Keratinocyte (primary cell): ENCODE results near the gene ARHGAP6. TPM values are rescaled to one million over a fixed set of nuclear protein-coding genes. Genes with fewer than 3 reads are reported as not detected.

ENCODE experiments used
- DNase-seq: peaks from one replicate; pipeline ENCODE4 v3.0.0-alpha.2; 2011; ENCODE audit warnings: low read depth, missing footprints, low spot score
- FAIRE-seq: peaks from 2 replicates; lab custom pipeline; 2011; peaks lifted over from hg19 to GRCh38; lab: Jason Lieb, UNC
- H2AFZ ChIP-seq: 2 replicates; pipeline ENCODE4 v1.6.0; 2012; ENCODE audit warnings: low read length, control low read depth, inconsistent platforms; ENCODE audit not compliant: control insufficient read depth
- H3K27ac ChIP-seq: 2 replicates; pipeline ENCODE4 v1.5.1; 2011; ENCODE audit warnings: low read length; ENCODE audit not compliant: control insufficient read depth, insufficient read depth
- H3K27me3 ChIP-seq: 3 replicates; pipeline ENCODE4 v1.6.0; 2011; ENCODE audit warnings: low read length; ENCODE audit not compliant: control insufficient read depth, insufficient read depth; ENCODE audit errors: extremely low read depth
- H3K36me3 ChIP-seq, 2 experiments: 2 replicates in 1 of 2; 3 replicates in 1 of 2; pipeline ENCODE4 v1.5.1; 2011; ENCODE audit warnings: low read length in 2 of 2, mild to moderate bottlenecking in 1 of 2; ENCODE audit not compliant: control insufficient read depth in 2 of 2, insufficient read depth in 2 of 2; ENCODE audit errors: extremely low read depth in 1 of 2
- H3K4me1 ChIP-seq: 3 replicates; pipeline ENCODE4 v1.5.1; 2011; ENCODE audit warnings: low read length; ENCODE audit not compliant: control insufficient read depth, insufficient read depth; ENCODE audit errors: extremely low read depth
- H3K4me2 ChIP-seq: 3 replicates; pipeline ENCODE4 v1.6.0; 2011; ENCODE audit warnings: low read depth, low read length; ENCODE audit not compliant: control insufficient read depth, insufficient read depth; ENCODE audit errors: extremely low read depth
- H3K4me3 ChIP-seq, 3 experiments: fragments of 200-600 bp in 1 of 3; sonication (generic) in 1 of 3; 2 replicates in 2 of 3; 3 replicates in 1 of 3; pipeline ENCODE4 v1.5.1; 2011 to 2016; ENCODE audit warnings: low read length in 3 of 3, mild to moderate bottlenecking in 3 of 3, control low read depth in 2 of 3, inconsistent platforms in 1 of 3, low read depth in 1 of 3, mixed read lengths in 1 of 3, mixed run types in 1 of 3, moderate library complexity in 1 of 3; ENCODE audit not compliant: control insufficient read depth in 2 of 3, insufficient read depth in 2 of 3; ENCODE audit errors: extremely low read depth in 1 of 3
- H3K79me2 ChIP-seq: 2 replicates; pipeline ENCODE4 v1.6.0; 2012; ENCODE audit warnings: low read length; ENCODE audit not compliant: control insufficient read depth, insufficient read depth
- H3K9ac ChIP-seq: 3 replicates; pipeline ENCODE4 v1.6.0; 2011; ENCODE audit warnings: low read length; ENCODE audit not compliant: control insufficient read depth, insufficient read depth; ENCODE audit errors: extremely low read depth
- H3K9me1 ChIP-seq: 3 replicates; pipeline ENCODE4 v1.6.0; 2011; ENCODE audit warnings: low read length; ENCODE audit not compliant: control insufficient read depth, insufficient read depth; ENCODE audit errors: extremely low read depth
- H3K9me3 ChIP-seq: 2 replicates; pipeline ENCODE4 v1.5.1; 2012; ENCODE audit warnings: low read depth, low read length; ENCODE audit not compliant: control insufficient read depth
- H4K20me1 ChIP-seq: 3 replicates; pipeline ENCODE4 v1.6.0; 2011; ENCODE audit warnings: low read length; ENCODE audit not compliant: control insufficient read depth, insufficient read depth; ENCODE audit errors: extremely low read depth
- EZH2 ChIP-seq: IDR thresholded peaks from one replicate; pipeline ENCODE4 v1.6.1; 2012; ENCODE audit warnings: inconsistent platforms, mild to moderate bottlenecking, low read length, moderate library complexity
- dilution Hi-C: fragments of 300-500 bp; cut with MboI; formaldehyde crosslinking; loops from one replicate; pipeline ENCODE4 v1.7.0; 2020; ENCODE audit warnings: low sequenced_read_pairs; ENCODE audit not compliant: extremely low pct_ligation_motif_present
- polyA plus RNA-seq, 5 experiments: library from polyadenylated mRNA; depleted of rRNA in 3 of 5; stranded (reverse) in 3 of 5; stranded (forward) in 1 of 5; unstranded in 1 of 5; fragments of >200 nt; gene quantifications; 1 replicate in 1 of 5; 2 replicates in 3 of 5; 3 replicates in 1 of 5; pipeline versions ENCODE4 v1.2.1 to v1.2.3, GENCODE V29; 2011 to 2012; ENCODE audit warnings: missing spikeins in 2 of 5, low read depth in 1 of 5, low replicate concordance in 1 of 5
- TF ChIP-seq, protein P1 (sequence below), 3 experiments: IDR thresholded peaks in 1 of 3; conservative IDR thresholded peaks in 1 of 3; optimal IDR thresholded peaks in 1 of 3; 2 replicates in 2 of 3; 3 replicates in 1 of 3; pipeline versions ENCODE3 to v1.5.1; 2011; ENCODE audit warnings: low read length in 3 of 3, mild to moderate bottlenecking in 3 of 3, moderate library complexity in 2 of 3, control low read depth in 1 of 3, inconsistent platforms in 1 of 3; ENCODE audit not compliant: insufficient read depth in 2 of 3; ENCODE audit errors: extremely low read depth in 1 of 3

Gene ARHGAP6
- polyA plus RNA-seq, 1 donor (not counting 4 experiments of a cell fraction or from before 2014, with no cell fraction given), result 0.01 TPM

DNA sequence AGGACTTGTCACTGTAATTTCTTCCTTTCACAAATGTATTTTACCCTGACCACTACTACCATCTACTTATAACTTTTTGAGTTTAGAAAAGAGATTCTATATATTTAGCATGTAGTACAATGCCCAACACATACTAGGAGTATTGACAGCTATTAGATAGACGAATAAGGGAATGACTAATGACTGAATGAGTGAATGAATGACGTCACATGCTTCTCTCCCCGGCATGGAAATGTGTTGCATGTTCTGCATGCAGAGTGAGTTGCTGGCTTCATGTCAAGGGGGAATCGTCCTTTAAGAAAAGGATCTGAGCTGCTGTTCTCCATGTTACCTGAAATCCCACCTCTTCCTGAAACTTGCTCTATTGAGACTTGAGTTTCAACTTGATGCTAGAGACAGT, 459.9 kb downstream of the ARHGAP6 start:
- Histone ChIP-seq H3K79me2 (no peaks in the 10 kb centered on the region), H3K27me3 (no peaks in the 10 kb centered on the region), H3K4me3 (no peak overlapping the region), H3K9me3 (no peaks in the 10 kb centered on the region), H2AFZ (no peak overlapping the region), H3K4me1 (no peaks in the 10 kb centered on the region), H3K4me2 (no peak overlapping the region), H3K9ac (no peak overlapping the region), H3K36me3 (no peaks in the 10 kb centered on the region), H3K9me1 (no peaks in the 10 kb centered on the region), H3K27ac (no peak overlapping the region), H4K20me1 (no peaks in the 10 kb centered on the region)
- dilution Hi-C loops, result no loop called here
- no peak for DNase-seq
- FAIRE-seq, result no peak
- TF ChIP-seq EZH2, result no peak
- TF ChIP-seq, protein P1, sequence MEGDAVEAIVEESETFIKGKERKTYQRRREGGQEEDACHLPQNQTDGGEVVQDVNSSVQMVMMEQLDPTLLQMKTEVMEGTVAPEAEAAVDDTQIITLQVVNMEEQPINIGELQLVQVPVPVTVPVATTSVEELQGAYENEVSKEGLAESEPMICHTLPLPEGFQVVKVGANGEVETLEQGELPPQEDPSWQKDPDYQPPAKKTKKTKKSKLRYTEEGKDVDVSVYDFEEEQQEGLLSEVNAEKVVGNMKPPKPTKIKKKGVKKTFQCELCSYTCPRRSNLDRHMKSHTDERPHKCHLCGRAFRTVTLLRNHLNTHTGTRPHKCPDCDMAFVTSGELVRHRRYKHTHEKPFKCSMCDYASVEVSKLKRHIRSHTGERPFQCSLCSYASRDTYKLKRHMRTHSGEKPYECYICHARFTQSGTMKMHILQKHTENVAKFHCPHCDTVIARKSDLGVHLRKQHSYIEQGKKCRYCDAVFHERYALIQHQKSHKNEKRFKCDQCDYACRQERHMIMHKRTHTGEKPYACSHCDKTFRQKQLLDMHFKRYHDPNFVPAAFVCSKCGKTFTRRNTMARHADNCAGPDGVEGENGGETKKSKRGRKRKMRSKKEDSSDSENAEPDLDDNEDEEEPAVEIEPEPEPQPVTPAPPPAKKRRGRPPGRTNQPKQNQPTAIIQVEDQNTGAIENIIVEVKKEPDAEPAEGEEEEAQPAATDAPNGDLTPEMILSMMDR (optimal IDR thresholded peaks at IDR 0.05 in 1 of 3, IDR thresholded peaks at IDR 0.05 in 1 of 3, conservative IDR thresholded peaks at IDR 0.05 in 1 of 3; ENCODE audit: extremely low read depth in 1 of 3, insufficient read depth in 2 of 3, low read length in 3 of 3), result no peak

DNA sequence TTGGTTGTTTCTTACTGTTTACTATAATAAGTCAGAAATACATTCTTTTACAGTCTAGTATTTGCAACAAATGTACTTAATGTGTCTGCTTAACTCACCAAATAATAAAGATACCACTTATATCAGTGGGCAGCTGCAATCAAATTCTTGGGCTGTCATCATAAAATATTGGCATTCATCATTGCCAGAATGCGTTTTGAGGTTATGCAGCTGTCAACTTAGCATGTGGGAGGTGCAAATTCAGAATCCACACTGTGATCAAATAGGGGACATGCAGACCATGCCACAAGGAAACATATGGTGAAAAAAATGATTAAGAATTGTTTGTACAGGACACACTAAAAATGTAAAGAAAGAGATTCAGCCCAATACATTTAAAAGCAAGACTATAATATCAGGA, 468.0 kb downstream of the ARHGAP6 start:
- H4K20me1 ChIP-seq, result no peaks in the 10 kb centered on the region
- dilution Hi-C loops, result no loop called here
- H3K79me2 ChIP-seq, result no peaks in the 10 kb centered on the region
- no peak overlapping the region for H2AFZ ChIP-seq
- no peaks in the 10 kb centered on the region for H3K36me3 ChIP-seq
- H3K9ac ChIP-seq, result no peak overlapping the region
- DNase-seq (no peak), FAIRE-seq (no peak)
- no peaks in the 10 kb centered on the region for H3K27me3 ChIP-seq
- no peaks in the 10 kb centered on the region for H3K9me3 ChIP-seq
- H3K4me1 ChIP-seq, result peaks cover 8% of the 10 kb centered on the region
- TF ChIP-seq EZH2, result no peak
- no peaks in the 10 kb centered on the region for H3K9me1 ChIP-seq
- H3K4me2 ChIP-seq, result no peak overlapping the region
- H3K4me3 ChIP-seq, result no peak overlapping the region
- no peak overlapping the region for H3K27ac ChIP-seq

DNA sequence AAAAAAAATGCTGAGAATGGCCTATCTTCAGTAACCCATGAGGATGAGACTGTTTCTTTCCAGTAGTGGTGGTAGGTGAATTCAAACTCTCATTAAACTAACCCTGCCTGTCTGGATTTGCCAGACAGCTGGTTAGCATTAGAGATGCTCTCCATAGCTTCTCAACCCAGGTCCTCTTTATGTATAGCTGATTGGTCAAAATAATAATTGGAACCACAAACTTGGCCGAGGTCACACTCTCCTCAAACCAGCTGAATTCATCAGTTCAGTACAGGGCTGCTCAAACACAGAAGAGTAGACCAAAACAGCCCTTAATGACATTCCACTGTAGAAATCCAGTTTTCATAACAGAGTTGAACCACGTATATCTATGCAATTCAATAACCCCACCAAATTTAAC, 469.2 kb downstream of the ARHGAP6 start:
- dilution Hi-C loops, result no loop called here
- no peak for FAIRE-seq
- H3K9ac ChIP-seq, result no peak overlapping the region
- H3K4me1 ChIP-seq, result peaks cover 9% of the 10 kb centered on the region
- H4K20me1 ChIP-seq, result no peaks in the 10 kb centered on the region
- no peaks in the 10 kb centered on the region for H3K36me3 ChIP-seq
- no peaks in the 10 kb centered on the region for H3K79me2 ChIP-seq
- no peaks in the 10 kb centered on the region for H3K27me3 ChIP-seq
- TF ChIP-seq, protein P1 (optimal IDR thresholded peaks at IDR 0.05 in 1 of 3, IDR thresholded peaks at IDR 0.05 in 1 of 3, conservative IDR thresholded peaks at IDR 0.05 in 1 of 3; ENCODE audit: extremely low read depth in 1 of 3, insufficient read depth in 2 of 3, low read length in 3 of 3), result no peak
- TF ChIP-seq EZH2, result no peak
- H3K9me3 ChIP-seq, result no peaks in the 10 kb centered on the region
- H3K4me3 ChIP-seq, result no peak overlapping the region
- no peak overlapping the region for H3K4me2 ChIP-seq
- H3K27ac ChIP-seq, result no peak overlapping the region
- no peaks in the 10 kb centered on the region for H3K9me1 ChIP-seq
- no peak overlapping the region for H2AFZ ChIP-seq
- no peak for DNase-seq
